Stimulated activated CD8-positive, alpha-beta memory T cell treated with anti-CD3 and anti-CD28 coated beads, Interleukin-2, amount 100 ng/mL, for 1 hour (primary cell): ENCODE results near the gene ZNF322.
A peak's percentile ranks its signal among the peaks of the same experiment; 100 is the strongest.
"Not testable (repeated sequence)": the region's sequence is repeated elsewhere in the genome, so short reads cannot be mapped to it uniquely, and the experiment has no call there.

Experiments
- DNase-seq, 2 donors: peaks; one replicate each; pipeline ENCODE4 v3.0.0-alpha.2; 2020; ENCODE audit warnings: low read depth in 2 of 2

Gene ZNF322, protein sequence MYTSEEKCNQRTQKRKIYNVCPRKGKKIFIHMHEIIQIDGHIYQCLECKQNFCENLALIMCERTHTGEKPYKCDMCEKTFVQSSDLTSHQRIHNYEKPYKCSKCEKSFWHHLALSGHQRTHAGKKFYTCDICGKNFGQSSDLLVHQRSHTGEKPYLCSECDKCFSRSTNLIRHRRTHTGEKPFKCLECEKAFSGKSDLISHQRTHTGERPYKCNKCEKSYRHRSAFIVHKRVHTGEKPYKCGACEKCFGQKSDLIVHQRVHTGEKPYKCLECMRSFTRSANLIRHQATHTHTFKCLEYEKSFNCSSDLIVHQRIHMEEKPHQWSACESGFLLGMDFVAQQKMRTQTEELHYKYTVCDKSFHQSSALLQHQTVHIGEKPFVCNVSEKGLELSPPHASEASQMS

DNA sequence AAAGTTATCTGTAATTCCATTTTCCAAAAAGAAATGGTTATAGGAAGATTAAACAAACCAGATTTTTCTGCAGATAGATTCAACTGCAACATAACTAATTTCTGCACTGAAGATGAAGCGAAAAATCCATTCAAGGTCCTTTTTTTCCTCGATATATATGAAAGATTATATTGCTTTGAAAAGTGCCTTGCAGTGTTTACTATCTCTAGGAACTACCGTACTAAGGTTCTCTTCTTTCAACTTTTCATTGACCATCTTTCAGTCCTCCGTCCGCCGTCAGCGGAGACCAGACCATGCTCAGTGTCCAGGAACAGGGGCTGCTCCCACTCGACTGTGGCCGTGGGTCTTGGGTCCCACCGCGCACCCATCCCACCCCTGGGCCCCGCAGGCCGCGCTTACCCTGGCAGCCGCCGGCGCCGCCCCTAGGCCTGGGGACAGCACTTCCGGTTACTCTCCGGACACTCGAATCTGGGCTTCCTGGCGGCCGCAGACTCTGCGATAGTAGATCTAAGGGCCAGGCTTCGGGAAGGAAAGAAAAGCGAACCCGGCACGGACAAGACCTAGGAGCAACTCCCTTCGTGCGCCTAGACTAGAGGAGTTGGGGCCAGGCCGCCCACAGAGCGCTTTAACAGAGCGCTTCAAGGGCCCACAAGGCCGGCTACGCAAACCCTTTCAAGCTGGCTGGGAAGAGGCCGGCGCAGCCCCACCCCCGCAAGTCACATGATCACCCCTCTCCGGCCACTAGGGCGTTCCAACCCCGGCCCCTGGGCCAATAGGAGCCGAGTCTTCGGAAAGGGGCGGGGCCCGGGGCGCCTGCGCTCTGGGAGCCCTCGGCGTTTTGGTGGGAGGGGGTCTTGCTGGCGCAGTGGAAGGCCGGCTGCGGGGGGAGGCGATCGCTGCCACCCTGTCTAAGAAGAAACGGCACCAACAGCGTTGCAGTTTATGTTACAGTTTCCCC lies at the start of gene ZNF322:
TSS of gene ZNF322 (minus strand) at position 705 of the 958 bp plus-strand sequence. CDS start 21,193 bp downstream, outside the sequence.
- DNase-seq: peak; percentile 76 to 82

DNA sequence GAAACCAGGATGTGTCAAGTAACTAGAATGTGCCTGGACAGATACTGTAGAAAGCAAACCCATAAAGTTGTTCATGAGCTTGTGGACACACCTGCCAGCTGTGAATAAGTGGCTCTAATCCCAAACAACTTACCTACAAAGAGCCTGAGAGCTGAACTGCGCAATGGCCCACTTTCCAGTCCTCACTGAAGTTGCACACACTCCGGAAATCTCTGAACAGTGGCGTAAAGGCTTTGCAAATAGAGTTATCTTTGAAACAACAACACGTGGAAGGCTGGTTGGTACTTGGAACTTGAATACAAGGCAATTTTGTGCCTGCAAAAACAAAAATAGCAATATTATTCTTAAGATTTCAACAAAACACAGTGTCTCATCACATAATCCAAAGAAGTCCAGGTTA lies 46.2 kb upstream of the ZNF322 start:
- DNase-seq: not testable (repeated sequence)

DNA sequence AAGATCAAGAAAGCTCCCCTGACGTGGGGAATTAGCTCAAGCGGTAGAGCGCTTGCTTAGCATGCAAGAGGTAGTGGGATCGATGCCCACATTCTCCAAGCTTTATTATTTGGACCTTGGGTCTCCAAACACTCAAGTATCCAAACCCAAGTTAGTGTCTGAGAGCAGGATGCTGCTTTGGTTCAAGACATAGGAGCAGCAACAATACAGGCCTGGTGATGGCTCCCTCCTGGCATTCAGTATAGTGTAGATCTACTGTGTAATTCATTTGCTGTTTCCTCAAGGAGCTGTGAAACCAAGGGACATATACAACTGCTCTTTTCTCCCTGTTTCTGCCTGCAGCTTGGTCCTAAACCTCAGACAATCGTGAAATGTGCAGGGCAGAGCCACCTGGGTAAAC lies 45.8 kb upstream of the ZNF322 start:
- not testable (repeated sequence) for DNase-seq

DNA sequence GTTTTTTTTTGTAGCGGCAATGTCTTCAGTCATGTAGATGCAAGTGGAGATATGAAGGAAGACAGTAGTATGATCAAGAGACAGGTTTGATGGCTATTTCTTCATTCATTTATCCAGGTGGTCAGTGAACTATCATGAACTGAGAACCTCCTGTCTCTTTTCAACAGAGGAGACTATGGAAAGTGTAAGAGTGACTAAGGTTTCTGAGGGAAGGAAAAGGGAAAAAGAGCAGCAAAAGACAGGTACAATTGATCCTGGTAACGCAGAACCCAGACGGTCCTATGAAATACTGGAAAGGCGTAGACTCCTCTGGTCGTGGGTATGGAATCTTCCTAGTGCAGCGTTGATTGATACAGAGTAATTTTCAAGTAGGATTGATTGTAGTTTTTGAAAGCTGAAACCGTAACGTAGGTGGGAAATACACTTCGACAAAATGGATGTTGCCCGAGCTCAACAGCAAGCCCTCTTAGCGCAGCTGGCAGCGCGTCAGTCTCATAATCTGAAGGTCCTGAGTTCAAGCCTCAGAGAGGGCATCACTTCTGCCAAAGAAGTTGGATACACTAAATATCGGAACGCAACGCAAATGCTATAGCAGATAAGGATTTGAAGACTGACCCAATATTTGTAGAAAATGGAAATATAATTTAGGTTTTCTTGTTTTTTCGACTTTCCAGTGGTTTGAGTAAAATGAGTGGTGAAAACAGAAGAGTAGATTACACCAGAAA lies 41.6 kb upstream of the ZNF322 start:
- not testable (repeated sequence) for DNase-seq

DNA sequence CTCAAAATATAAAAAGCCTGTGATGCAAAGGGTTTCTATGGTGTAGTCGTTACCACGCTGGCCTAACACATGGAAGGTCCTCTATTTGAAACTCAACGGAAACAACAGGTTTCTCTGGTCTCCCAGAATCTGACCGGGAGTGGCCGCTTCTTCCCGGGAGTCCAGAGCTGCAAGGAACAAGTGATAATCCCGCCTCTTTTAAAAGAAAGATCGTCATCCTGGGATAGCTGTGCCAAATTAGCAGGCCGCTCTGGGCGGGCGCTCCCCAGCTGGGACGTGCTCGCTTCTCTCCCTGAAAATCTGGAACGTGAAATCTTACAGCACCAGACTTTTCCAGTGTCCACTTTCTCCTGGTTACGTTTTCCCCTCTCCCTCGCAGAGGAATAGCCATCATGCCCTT lies 38.0 kb upstream of the ZNF322 start:
- DNase-seq: not testable (repeated sequence)

DNA sequence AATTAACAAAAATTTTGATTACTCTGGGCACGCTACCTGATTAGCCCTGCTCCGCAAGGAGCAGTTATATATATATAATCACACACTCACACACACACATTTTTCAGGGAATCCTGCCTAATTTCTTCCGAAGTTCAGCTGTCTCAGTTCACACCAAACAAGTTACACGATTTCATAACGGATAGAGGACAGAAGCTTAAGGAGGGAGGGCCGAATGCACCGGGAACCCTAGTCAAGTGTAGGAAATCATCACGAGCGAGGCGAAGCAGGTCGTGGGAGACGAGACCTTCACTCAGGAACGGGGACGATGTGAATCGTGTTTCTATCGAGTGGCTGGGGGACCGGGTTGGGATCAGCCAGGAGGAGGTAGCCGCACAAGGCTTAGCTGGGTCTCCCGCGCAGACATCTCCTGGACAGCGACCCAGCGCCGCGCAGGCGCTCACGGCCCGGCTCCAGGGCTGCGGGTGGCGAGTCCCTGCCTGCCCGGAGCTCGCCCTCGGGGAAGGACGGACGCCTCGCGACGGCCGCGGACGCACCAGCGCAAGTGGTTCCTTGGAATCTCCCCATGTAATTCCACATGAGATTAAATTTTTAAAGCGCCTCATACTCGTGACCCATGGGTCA lies 29.9 kb upstream of the ZNF322 start:
- not testable (repeated sequence) for DNase-seq

DNA sequence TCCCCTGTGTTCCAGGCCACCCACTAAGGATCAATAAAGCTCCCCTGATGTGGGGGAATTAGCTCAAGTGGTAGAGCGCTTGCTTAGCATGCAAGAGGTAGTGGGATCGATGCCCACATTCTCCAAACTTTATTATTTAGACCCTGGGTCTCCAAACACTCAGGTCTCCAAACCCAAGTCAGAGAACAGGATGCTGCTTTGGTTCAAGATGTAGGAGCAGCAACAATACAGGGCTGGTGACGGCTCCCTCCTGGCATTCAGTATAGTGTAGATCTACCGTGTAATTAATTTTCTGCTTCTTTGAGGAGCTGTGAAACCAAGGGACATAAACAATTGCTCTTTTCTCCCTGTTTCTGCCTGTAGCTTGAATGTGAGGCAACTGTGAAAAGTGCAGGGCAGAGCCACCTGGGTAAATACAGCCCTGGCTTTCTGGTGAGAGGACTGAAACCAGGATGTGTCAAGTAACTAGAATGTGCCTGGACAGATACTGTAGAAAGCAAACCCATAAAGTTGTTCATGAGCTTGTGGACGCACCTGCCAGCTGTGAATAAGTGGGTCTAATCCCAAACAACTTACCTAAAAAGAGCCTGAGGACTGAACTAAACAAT lies 23.0 kb upstream of the ZNF322 start:
- not testable (repeated sequence) for DNase-seq

DNA sequence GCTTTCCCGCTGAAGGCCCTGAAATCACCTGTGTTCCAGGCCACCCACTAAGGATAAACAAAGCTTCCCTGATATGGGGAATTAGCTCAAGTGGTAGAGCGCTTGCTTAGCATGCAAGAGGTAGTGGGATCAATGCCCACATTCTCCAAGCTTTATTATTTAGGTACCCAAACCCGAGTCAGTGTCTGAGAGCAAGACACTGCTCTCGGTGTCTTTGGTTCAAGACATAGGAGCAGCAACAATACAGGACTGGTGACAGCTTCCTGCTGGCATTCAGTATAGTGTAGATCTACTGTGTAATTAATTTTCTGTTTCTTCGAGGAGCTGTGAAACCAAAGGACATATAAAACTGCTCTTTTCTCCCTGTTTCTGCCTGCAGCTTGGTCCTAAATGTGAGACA lies 13.7 kb upstream of the ZNF322 start:
- DNase-seq: not testable (repeated sequence)

DNA sequence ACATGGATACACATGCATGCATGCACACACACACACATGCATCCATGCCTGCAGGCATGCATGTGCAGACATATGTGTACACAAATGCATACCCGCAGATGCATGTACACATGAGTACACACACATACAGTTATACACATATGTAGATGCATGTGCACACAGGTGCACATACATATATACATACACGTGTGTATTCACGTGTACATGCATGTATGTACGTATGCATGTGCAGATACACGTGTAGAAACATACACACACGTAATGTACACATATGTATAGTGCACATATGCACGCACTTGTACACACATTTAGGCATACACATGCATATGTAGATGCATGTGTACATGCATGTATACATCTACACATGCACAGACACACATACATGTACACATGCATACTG lies 11.0 kb upstream of the ZNF322 start:
- DNase-seq: not testable (repeated sequence)

DNA sequence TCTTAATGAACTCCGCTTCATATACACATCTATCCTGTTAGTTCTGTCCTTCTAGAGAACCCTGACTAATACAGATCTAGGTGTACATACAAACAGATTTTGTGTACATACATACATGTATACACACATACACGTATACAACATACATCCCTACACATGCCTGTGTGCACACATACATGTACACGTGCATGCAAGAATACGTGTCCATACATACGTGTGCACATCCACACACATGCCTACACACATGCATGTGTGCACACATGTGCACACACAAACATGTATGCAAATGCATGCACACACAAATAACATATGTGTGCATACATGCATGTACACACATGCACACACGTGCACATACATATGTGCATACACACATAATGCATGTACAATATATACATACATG lies 10.5 kb upstream of the ZNF322 start:
- DNase-seq: not testable (repeated sequence)

DNA sequence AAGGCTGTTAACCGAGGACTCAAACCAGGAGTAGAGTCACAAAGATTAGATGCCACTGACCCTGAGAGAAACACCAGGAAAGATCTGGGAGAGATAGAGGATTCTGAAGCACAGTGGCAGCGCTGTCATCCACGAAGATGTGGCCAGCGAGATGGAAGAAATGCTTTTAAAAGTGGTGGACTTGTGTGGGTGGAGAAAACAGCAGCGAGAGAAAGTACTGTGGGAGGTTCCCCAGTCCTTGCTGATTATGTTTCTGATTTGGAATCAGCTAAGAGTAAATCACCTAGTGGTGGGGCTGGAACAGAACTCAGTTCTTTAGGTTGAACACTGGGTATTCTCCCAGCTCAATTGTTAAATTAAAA lies 435 bp upstream of the ZNF322 start:
- no peak for DNase-seq

DNA sequence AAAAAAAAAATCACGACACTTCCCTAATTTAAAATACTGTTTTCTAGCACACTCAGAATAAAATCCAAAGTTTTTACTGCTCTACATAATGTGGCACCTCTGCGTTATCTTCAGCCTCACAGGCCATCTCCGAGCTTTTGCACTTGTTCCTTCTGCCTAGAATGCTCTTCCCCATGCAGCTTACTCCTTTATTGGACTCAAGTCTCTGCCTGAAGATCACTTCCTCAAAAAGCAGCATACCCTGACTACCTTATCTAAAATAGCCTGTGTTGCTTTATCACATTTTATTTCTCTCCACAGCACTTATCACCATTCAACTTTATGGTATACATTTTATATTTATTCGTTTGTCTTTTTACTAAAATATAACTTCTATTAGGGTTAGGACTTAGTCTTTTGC lies 2.3 kb downstream of the ZNF322 start:
- no peak for DNase-seq

DNA sequence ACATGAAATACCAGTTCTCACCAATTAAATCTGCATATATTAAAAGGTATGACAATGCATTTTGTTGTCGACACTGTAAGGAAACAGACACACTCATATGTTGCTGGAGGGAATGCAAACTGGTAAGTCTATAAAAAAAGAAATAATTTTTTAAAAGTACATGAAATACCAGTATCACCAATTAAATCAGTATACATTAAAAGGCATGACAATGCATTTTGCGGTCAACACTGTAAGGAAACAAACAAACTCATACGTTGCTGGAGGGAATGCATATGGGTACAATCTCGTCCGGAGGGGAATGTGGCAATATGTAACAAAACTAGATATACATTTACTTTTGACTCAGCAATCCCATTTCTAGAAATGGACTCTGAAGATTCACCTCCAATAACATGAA lies 6.5 kb downstream of the ZNF322 start:
- no peak for DNase-seq

DNA sequence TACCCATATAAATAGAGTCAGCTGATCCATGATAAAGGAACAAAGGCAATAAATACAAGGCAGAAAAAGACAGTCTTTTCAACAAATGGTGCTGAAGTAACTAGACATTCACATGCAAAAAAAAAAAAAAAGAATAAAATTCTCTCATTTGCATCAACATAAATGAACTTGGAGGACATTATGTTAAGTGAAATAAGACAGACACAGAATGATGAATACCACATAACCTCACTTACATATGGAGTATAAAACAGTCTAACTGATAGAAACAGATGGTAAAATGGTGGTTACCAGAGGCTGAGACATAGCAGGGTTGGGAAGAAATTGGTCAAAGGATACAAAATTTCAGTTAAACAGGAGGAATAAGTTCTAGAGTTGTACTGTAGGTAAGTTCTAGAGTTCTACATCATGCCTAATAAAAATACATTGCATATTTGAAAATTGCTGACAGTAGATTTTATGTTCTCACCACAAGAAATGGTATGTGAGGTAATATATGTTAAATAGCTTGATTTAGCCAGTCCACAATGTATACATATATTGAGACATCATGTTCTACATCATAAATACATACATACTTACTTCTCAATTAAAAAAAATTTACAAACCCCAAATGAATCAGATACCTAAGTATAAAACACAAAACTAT lies 8.3 kb downstream of the ZNF322 start:
- no peak for DNase-seq

DNA sequence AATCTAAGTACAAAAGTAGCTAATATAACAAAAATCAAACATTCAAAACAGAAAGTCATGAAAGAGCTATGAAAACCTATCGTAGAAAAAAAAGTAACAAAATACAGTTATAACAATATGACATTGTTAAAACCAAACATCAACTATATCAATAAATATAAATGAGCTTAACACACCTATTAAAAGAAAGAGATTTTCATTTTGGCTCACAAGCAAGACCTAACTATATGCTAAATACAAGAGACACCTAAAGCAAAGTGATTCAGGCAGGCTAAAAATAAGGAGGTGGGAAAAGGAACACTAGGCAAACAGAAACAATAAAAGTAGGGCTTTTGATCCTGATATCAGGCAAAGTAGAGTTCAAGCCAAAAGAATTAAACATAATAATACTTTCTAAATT lies 13.5 kb downstream of the ZNF322 start:
- no peak for DNase-seq

DNA sequence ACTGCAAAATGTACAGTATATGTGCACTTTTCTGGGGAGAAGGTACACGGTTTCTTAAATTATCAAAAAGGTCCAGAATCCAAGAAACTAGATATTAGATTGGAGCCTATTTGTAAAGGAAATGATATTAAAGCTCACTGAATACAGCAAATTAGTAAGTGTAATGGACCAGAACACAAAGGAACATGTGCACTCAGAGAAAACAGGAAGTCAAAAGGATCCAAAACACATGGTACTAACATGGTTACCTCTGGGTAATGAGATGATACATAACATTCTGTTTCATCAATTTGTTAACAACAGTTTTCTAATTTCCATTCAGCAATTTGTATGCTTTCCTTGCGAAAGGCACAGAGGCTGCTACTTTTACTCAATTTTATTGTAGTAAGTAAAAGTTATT lies 18.7 kb downstream of the ZNF322 start:
- no peak for DNase-seq

DNA sequence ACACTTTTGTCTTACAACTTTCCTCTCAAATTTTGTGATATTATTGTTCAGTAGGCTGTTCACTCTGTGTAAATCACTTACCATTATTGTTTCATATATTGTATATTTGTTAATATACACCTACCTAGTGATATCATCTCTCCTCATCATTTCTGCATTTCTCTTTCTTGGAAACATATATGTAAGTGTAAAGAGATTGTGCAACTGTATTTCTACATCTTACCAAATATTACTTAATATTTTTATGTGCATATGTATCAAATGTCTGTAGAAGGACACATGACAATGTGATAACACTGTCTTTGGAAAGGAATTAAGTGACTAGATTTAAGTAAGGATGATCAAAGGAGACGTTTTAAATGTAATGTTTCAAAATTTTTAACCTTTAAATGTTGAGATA lies 30.2 kb downstream of the ZNF322 start:
- DNase-seq: no peak

DNA sequence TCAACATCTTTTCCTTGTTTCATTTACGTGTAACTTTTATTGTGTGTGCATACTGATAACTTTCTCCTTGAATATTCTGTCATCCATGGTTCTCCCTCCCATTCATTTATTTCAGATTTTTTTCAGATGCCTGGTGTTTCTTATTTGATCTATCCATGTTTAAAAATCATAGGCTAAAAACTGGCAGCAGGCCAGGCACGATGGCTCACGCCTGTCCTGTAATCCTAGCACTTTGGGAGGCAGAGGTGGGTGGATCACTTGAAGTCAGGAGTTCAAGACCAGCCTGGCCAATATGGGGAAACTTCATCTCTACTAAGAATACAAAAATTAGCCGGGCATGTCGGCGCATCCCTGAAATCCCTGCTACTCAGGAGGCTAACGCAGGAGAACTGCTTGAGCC lies 31.7 kb downstream of the ZNF322 start:
- DNase-seq: no peak

DNA sequence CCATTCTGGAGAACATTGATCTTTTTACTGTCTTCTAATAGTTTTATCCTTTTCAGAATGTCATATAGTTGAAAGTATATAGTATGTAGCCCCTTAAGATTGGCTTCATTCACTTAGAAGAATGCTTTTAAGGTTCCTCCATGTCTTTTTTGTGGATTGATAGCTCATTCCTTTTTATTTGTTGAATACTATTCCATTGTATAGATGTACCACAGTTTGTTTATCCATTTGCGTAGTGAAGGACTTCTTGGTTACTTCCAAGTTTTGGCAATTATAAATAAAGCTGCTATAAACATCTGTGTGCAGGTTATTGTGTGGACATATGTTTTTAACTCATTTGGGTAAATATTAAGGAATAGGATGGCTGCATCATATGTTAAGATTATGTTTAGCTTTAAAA lies 35.0 kb downstream of the ZNF322 start:
- no peak for DNase-seq

DNA sequence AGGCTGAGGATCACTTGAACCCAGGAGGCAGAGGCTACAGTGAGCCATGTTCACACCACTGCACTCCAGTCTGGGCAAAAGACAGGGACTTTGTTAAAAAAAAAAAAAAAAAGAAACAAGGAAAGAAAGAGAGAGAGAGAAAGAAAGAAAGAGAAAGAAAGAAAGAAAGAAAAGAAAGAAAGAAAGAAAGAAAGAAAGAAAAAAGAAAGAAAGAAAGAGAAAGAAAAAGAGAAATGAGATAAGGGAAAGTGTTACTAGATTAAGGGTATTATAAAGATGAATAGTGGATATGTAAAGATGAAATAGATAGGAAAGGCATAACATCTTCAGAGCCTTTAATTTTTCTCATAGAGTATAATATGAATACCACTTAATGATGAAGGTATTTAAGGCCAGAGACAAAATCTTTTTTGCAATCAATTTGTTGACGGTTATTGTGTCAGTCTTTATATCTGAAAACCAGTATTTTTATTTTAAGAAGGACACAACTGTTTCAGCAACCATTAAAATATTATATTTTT lies 36.1 kb downstream of the ZNF322 start:
- no peak for DNase-seq
